HCT116 (cell line): ENCODE measurements around the gene DNAH7. TPM values are rescaled to one million over a fixed set of nuclear protein-coding genes. Genes with fewer than 3 reads are reported as not detected.

Experiments
- ATAC-seq: fragments of 200-7000 bp; cut with Tn5 transposase; 2 replicates; pipeline ENCODE4 v1.9.1; 2020; ENCODE audit warnings: mild to moderate bottlenecking, moderate library complexity
- BruUV-seq: library from RNA; stranded (reverse); fragments of 400-500 nt; replicated peaks from 2 replicates; lab custom pipeline; 2021; lab: Mats Ljungman, UMichigan
- CTCF ChIA-PET: fragments of 300-600 bp; sonication (Branson Sonifier 250); formaldehyde crosslinking; loops from one replicate; lab custom pipeline; 2021; ENCODE audit warnings: antibody characterized with exemption; lab: Charles Lee
- POLR2A ChIA-PET: fragments of 300-600, 350-600 bp; sonication (Branson Sonifier 250); formaldehyde crosslinking; loops from one replicate; lab custom pipeline; 2021; ENCODE audit warnings: antibody characterized with exemption; lab: Charles Lee
- RAD21 ChIA-PET, 2 experiments: fragments of 300-600 bp; sonication (Branson Sonifier 250); formaldehyde crosslinking; loops; one replicate each; lab custom pipeline; 2023; ENCODE audit warnings: low total read pairs in 2 of 2; ENCODE audit not compliant: uncharacterized antibody in 2 of 2, unreplicated experiment in 2 of 2, low non-redundant PET in 1 of 2; lab: Charles Lee
- DNase-seq: peaks from one replicate; pipeline ENCODE4 v3.0.0-alpha.2; 2010; ENCODE audit warnings: low read depth, low spot score
- H2AFZ ChIP-seq: fragments of 200-600 bp; shearing (Covaris generic), sonication (generic); 2 replicates; pipeline ENCODE4 v1.6.1; 2017; ENCODE audit warnings: low read depth, mixed run types, mixed read lengths, antibody characterized with exemption, low read length; ENCODE audit not compliant: poor library complexity, severe bottlenecking
- H3K27ac ChIP-seq: 2 replicates; pipeline ENCODE4 v1.5.1; 2012; ENCODE audit warnings: low read depth, low read length
- H3K27me3 ChIP-seq: fragments of 200-600 bp; sonication (generic); 2 replicates; pipeline ENCODE4 v1.6.1; 2016; ENCODE audit warnings: mixed run types, low read length, mixed read lengths; ENCODE audit not compliant: insufficient read depth
- H3K36me3 ChIP-seq, 2 experiments: fragments of 200-500 bp in 1 of 2; fragments of 200-600 bp in 1 of 2; sonication (Bioruptor generic) in 1 of 2; sonication (generic) in 1 of 2; 2 replicates each; pipeline versions ENCODE4 v1.5.1 to v1.6.1; 2014 to 2016; ENCODE audit warnings: low read length in 2 of 2, inconsistent platforms in 1 of 2, mixed read lengths in 1 of 2, mixed run types in 1 of 2; ENCODE audit not compliant: insufficient read depth in 2 of 2, control insufficient read depth in 1 of 2
- H3K4me1 ChIP-seq, 2 experiments: fragments of 200-600 bp in 1 of 2; sonication (generic) in 1 of 2; 2 replicates each; pipeline versions ENCODE4 v1.5.1 to v1.6.1; 2012 to 2017; ENCODE audit warnings: low read length in 2 of 2, inconsistent platforms in 1 of 2, mild to moderate bottlenecking in 1 of 2, mixed read lengths in 1 of 2, mixed run types in 1 of 2, moderate library complexity in 1 of 2; ENCODE audit not compliant: insufficient read depth in 2 of 2, control insufficient read depth in 1 of 2
- H3K4me2 ChIP-seq: fragments of 200-600 bp; sonication (generic); 2 replicates; pipeline ENCODE4 v1.6.1; 2017; ENCODE audit warnings: mixed run types, low read length, mixed read lengths
- H3K4me3 ChIP-seq, 2 experiments: fragments of 200-600 bp in 1 of 2; sonication (generic) in 1 of 2; replicated peaks in 1 of 2; 2 replicates each; pipeline ENCODE4 v1.5.1; 2011 to 2016; ENCODE audit warnings: low read length in 2 of 2, control low read depth in 1 of 2, low read depth in 1 of 2, mild to moderate bottlenecking in 1 of 2, mixed read lengths in 1 of 2, mixed run types in 1 of 2
- H3K79me2 ChIP-seq: fragments of 200-600 bp; sonication (generic); 2 replicates; pipeline ENCODE4 v1.6.1; 2017; ENCODE audit warnings: mild to moderate bottlenecking, mixed run types, low read length, moderate library complexity, mixed read lengths; ENCODE audit not compliant: insufficient read depth
- H3K9ac ChIP-seq: fragments of 200-600 bp; sonication (generic); 2 replicates; pipeline ENCODE4 v1.6.1; 2016; ENCODE audit warnings: low read length, mixed read lengths
- H3K9me2 ChIP-seq: fragments of 200-600 bp; sonication (generic), shearing (Covaris generic); 2 replicates; pipeline ENCODE4 v1.6.1; 2017; ENCODE audit warnings: mixed run types, mild to moderate bottlenecking, moderate library complexity; ENCODE audit not compliant: insufficient read depth
- H3K9me3 ChIP-seq, 2 experiments: fragments of 200-500 bp in 1 of 2; fragments of 200-600 bp in 1 of 2; sonication (Bioruptor generic) in 1 of 2; sonication (generic) in 1 of 2; 2 replicates each; pipeline ENCODE4 v1.6.1; 2014 to 2017; ENCODE audit warnings: low read length in 2 of 2, mixed read lengths in 2 of 2, inconsistent platforms in 1 of 2, low read depth in 1 of 2, mild to moderate bottlenecking in 1 of 2, mixed run types in 1 of 2, moderate library complexity in 1 of 2; ENCODE audit not compliant: control insufficient read depth in 1 of 2, insufficient read depth in 1 of 2
- H4K20me1 ChIP-seq: fragments of 200-600 bp; sonication (generic), shearing (Covaris generic); 2 replicates; pipeline ENCODE4 v1.6.1; 2017; ENCODE audit warnings: mixed run types, mild to moderate bottlenecking, moderate library complexity; ENCODE audit not compliant: insufficient read depth
- CBX3 ChIP-seq: IDR thresholded peaks from 2 replicates; pipeline ENCODE4 v1.6.1; 2012; ENCODE audit warnings: low read depth
- EGR1 ChIP-seq: IDR thresholded peaks from 2 replicates; pipeline ENCODE4 v1.6.1; 2012; ENCODE audit warnings: low read depth
- EZH2 ChIP-seq: fragments of 200-600 bp; sonication (generic); IDR thresholded peaks from 2 replicates; pipeline ENCODE4 v1.6.1; 2017; ENCODE audit warnings: antibody characterized with exemption, mixed run types
- FOSL1 ChIP-seq: IDR thresholded peaks from 2 replicates; pipeline ENCODE4 v1.6.1; 2012; ENCODE audit warnings: low read depth
- POLR2AphosphoS5 ChIP-seq: IDR thresholded peaks from 2 replicates; pipeline ENCODE4 v1.6.1; 2011; ENCODE audit warnings: mild to moderate bottlenecking, low read depth, low read length, moderate library complexity
- SP1 ChIP-seq: IDR thresholded peaks from 2 replicates; pipeline ENCODE4 v1.6.1; 2012; ENCODE audit warnings: low read depth
- ZNF274 ChIP-seq: fragments of 200-500 bp; sonication (Bioruptor generic); IDR thresholded peaks from 2 replicates; pipeline ENCODE4 v1.6.1; 2014; ENCODE audit warnings: mild to moderate bottlenecking, low read depth, low read length, inconsistent platforms
- intact Hi-C: fragments of 100-400 bp; cut with micrococcal nuclease; formaldehyde crosslinking; loops from 2 replicates; pipeline ENCODE4 v1.10.0; 2022
- total RNA-seq: library from RNA; stranded (reverse); gene quantifications from one replicate; pipeline ENCODE4 v1.2.1, GENCODE V29; 2021; ENCODE audit not compliant: unreplicated experiment
- TF ChIP-seq, protein P1 (sequence below): IDR thresholded peaks from 2 replicates; pipeline ENCODE4 v1.6.1; 2012; ENCODE audit warnings: low read depth
- TF ChIP-seq, protein P2 (sequence below), 3 experiments: fragments of 200-600 bp in 1 of 3; sonication (generic) in 1 of 3; IDR thresholded peaks in 2 of 3; conservative IDR thresholded peaks in 1 of 3; 2 replicates each; pipeline ENCODE4 v1.5.1; 2012 to 2017; ENCODE audit warnings: low read depth in 2 of 3, low read length in 2 of 3, antibody characterized with exemption in 1 of 3, borderline replicate concordance in 1 of 3, control low read depth in 1 of 3, mild to moderate bottlenecking in 1 of 3, mixed read lengths in 1 of 3, mixed run types in 1 of 3, moderate library complexity in 1 of 3; ENCODE audit not compliant: insufficient read depth in 1 of 3

Gene DNAH7
- total RNA-seq, 1 experiment from 2014 or later = not detected

DNA sequence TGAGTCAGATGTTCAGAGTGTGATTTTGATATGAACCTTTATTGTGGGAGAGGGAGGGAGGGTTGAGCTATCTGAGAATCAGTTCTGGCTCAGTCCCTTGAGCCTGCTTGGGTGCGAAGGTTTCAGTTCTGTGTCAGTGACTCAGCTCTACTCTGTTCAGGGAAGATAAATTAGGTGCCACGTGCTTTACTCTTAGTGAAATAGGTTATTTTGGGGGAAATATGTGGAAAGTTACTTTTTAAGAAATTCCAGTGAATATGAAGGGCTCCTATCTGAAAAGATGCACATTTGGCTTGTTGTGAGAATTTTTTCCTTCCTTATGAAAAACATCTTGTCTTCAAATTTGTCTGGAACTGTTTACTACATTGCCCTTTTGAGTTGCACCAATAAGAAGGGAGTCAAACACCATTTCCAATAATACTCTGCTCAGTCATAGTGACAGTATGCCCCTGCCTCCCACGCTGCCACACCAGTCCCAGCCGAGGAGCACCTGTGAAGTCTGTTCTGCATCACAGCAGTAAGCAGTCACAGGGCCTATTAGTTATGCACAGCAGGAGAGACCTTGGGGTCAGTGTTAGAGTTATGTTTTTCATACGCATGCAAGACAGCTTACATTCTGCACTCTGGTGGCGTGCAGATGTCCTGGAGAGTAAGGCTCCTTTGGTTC, 32.8 kb upstream of the DNAH7 start:
- POLR2A ChIA-PET = no interaction called here
- TF ChIP-seq CBX3 (no peak), ZNF274 (no peak), POLR2AphosphoS5 (no peak), FOSL1 (no peak), EZH2 (no peak), EGR1 (no peak), SP1 (no peak)
- TF ChIP-seq, protein P1, sequence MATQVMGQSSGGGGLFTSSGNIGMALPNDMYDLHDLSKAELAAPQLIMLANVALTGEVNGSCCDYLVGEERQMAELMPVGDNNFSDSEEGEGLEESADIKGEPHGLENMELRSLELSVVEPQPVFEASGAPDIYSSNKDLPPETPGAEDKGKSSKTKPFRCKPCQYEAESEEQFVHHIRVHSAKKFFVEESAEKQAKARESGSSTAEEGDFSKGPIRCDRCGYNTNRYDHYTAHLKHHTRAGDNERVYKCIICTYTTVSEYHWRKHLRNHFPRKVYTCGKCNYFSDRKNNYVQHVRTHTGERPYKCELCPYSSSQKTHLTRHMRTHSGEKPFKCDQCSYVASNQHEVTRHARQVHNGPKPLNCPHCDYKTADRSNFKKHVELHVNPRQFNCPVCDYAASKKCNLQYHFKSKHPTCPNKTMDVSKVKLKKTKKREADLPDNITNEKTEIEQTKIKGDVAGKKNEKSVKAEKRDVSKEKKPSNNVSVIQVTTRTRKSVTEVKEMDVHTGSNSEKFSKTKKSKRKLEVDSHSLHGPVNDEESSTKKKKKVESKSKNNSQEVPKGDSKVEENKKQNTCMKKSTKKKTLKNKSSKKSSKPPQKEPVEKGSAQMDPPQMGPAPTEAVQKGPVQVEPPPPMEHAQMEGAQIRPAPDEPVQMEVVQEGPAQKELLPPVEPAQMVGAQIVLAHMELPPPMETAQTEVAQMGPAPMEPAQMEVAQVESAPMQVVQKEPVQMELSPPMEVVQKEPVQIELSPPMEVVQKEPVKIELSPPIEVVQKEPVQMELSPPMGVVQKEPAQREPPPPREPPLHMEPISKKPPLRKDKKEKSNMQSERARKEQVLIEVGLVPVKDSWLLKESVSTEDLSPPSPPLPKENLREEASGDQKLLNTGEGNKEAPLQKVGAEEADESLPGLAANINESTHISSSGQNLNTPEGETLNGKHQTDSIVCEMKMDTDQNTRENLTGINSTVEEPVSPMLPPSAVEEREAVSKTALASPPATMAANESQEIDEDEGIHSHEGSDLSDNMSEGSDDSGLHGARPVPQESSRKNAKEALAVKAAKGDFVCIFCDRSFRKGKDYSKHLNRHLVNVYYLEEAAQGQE = no peak
- TF ChIP-seq, protein P2, sequence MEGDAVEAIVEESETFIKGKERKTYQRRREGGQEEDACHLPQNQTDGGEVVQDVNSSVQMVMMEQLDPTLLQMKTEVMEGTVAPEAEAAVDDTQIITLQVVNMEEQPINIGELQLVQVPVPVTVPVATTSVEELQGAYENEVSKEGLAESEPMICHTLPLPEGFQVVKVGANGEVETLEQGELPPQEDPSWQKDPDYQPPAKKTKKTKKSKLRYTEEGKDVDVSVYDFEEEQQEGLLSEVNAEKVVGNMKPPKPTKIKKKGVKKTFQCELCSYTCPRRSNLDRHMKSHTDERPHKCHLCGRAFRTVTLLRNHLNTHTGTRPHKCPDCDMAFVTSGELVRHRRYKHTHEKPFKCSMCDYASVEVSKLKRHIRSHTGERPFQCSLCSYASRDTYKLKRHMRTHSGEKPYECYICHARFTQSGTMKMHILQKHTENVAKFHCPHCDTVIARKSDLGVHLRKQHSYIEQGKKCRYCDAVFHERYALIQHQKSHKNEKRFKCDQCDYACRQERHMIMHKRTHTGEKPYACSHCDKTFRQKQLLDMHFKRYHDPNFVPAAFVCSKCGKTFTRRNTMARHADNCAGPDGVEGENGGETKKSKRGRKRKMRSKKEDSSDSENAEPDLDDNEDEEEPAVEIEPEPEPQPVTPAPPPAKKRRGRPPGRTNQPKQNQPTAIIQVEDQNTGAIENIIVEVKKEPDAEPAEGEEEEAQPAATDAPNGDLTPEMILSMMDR (IDR thresholded peaks at IDR 0.05 in 2 of 3, conservative IDR thresholded peaks at IDR 0.05 in 1 of 3; ENCODE audit: borderline replicate concordance in 1 of 3, insufficient read depth in 1 of 3, low read depth in 2 of 3, low read length in 2 of 3) = no peak
- Histone ChIP-seq H3K4me2 (no peak overlapping the region), H3K79me2 (no peaks in the 10 kb centered on the region), H3K4me1 (no peaks in the 10 kb centered on the region), H2AFZ (no peak overlapping the region), H3K36me3 (no peaks in the 10 kb centered on the region), H3K9me2 (no peaks in the 10 kb centered on the region), H3K9me3 (no peaks in the 10 kb centered on the region), H3K9ac (no peak overlapping the region), H3K27me3 (no peaks in the 10 kb centered on the region), H3K4me3 (no peak overlapping the region), H4K20me1 (no peaks in the 10 kb centered on the region), H3K27ac (no peak overlapping the region)
- RAD21 ChIA-PET = no interaction called here
- intact Hi-C loops = no loop called here
- BruUV-seq = no TSS peak
- ATAC-seq (no peak), DNase-seq (no peak)
- CTCF ChIA-PET = no interaction called here
